Lung (tissue), 12 donors: ENCODE results near the gene AUTS2. TPM values are rescaled to one million over a fixed set of nuclear protein-coding genes. Genes with fewer than 3 reads are reported as not detected.

ENCODE experiments used
- ATAC-seq: fragments of 200-7000 bp; cut with Tn5 transposase; one replicate; pipeline ENCODE4 v1.9.1; 2020; ENCODE audit warnings: moderate number of reproducible peaks; ENCODE audit not compliant: insufficient read depth, low FRiP score
- DNase-seq, 3 donors: peaks; one replicate each; pipeline ENCODE4 v3.0.0-alpha.2; 2013 to 2017
- H3K27ac ChIP-seq, 2 donors: one replicate each; pipeline ENCODE4 v1.5.1; 2013; ENCODE audit warnings: mild to moderate bottlenecking in 2 of 2, moderate library complexity in 2 of 2, control low read depth in 1 of 2, inconsistent platforms in 1 of 2, low read depth in 1 of 2, low read length in 1 of 2
- H3K27me3 ChIP-seq, 3 donors: one replicate each; pipeline ENCODE4 v1.5.1; 2013; ENCODE audit warnings: low read length in 2 of 3; ENCODE audit not compliant: control insufficient read depth in 3 of 3, insufficient read depth in 3 of 3
- H3K36me3 ChIP-seq, 4 donors: one replicate each; pipeline ENCODE4 v1.5.1; 2013; ENCODE audit warnings: low read length in 4 of 4, mild to moderate bottlenecking in 1 of 4, moderate library complexity in 1 of 4; ENCODE audit not compliant: control insufficient read depth in 4 of 4, insufficient read depth in 4 of 4
- H3K4me1 ChIP-seq, 5 donors: one replicate each; pipeline ENCODE4 v1.5.1; 2013; ENCODE audit warnings: low read length in 5 of 5, mild to moderate bottlenecking in 2 of 5, moderate library complexity in 1 of 5; ENCODE audit not compliant: control insufficient read depth in 5 of 5, insufficient read depth in 5 of 5
- H3K4me3 ChIP-seq: one replicate; pipeline ENCODE4 v1.5.1; 2013; ENCODE audit warnings: mild to moderate bottlenecking, control low read depth, moderate library complexity
- H3K9ac ChIP-seq, 2 donors: one replicate each; pipeline ENCODE4 v1.5.1; 2013; ENCODE audit warnings: low read length in 2 of 2, control low read depth in 1 of 2; ENCODE audit not compliant: insufficient read depth in 1 of 2
- H3K9me3 ChIP-seq, 4 donors: one replicate each; pipeline ENCODE4 v1.5.1; 2013; ENCODE audit warnings: low read length in 3 of 4, mild to moderate bottlenecking in 1 of 4, moderate library complexity in 1 of 4; ENCODE audit not compliant: control insufficient read depth in 4 of 4, insufficient read depth in 3 of 4
- CTCF ChIP-seq: IDR thresholded peaks from 2 replicates; pipeline ENCODE4 v1.5.1; 2012; ENCODE audit warnings: mild to moderate bottlenecking; ENCODE audit errors: control extremely low read depth, extremely low read depth
- WGBS, 2 donors: extraction: QIAGEN DNeasy Blood & Tissue Kit; methylation state at CpG; one replicate each; pipeline ENCODE4 v1.1.7; 2013; 5-methylcytosine and 5-hydroxymethylcytosine counted together
- polyA plus RNA-seq, 2 donors: library from polyadenylated mRNA; stranded (reverse); fragments of 200-250 nt; gene quantifications; one replicate each; pipeline ENCODE4 v1.2.1, GENCODE V29; 2013
- total RNA-seq, 2 donors: library from RNA; depleted of rRNA in 1 of 2; stranded (reverse); fragments of >200 nt in 1 of 2; gene quantifications; one replicate each; pipeline ENCODE4 v1.2.1, GENCODE V29; 2014 to 2021
- donor health status: control.
- donor health status: control.
- donor health status: Bipolar disorder and iron deficiency.
- donor health status: healthy.
- donor health status: DM: yes; HTN: yes; CAD: no.

The AUTS2 gene
- total and polyA plus RNA-seq, 4 donors: 11.8 to 115 (median 40.6) TPM

DNA sequence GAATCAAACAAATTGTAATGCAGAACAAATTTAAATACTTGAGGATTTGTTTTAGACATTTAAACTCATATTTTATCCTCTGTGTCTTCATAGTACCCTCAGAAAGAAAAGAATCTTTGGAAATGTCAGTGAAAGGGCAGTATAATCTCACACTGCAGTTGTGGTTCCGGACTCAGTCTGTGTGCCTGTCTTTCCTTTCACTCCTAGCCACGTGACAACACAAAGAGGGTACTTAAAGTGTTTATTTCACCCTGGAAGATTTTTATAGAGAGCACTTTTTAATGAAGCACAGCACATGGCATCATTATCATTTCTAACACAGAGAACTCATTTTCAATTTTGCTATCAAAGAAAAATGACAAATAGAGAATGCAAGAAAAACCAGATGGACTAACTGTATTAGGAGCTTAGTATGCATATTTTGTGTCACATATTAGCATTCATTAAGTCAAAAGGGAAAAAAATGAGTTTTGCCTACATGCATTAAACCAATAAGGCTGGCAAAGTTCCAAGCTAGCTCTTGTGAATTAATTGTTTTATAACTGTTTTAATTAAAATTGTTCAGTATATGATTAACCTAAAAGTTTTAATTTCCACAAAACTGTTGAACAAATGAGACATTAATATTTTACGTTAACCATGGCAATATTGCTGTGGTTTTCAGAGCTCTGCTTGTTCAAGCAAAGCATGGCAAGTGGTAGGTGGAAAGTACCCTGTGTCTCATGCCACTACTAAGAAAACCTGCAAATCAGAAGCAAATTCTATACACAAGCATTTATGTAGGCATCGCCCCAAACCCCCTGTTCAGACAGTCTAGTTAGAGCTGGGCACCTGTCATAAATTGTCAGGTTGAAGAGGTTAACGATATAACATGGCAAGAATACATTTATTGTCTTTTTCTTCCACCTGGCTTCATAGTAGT is 65.9 kb downstream of the AUTS2 start:
- Histone ChIP-seq H3K27ac (no peak overlapping the region), H3K9me3 (no peaks in the 10 kb centered on the region), H3K4me3 (no peak overlapping the region), H3K27me3 (no peaks in the 10 kb centered on the region), H3K4me1 (peaks cover 0 to 8% (median 2%) of the 10 kb centered on the region in 5 donors), H3K36me3 (no peaks in the 10 kb centered on the region), H3K9ac (no peak overlapping the region)
- ATAC-seq (no peak), DNase-seq (no peak)
- no peak for TF ChIP-seq CTCF
- WGBS, 2 donors: 86 to 91% methylated on average over 5 of the region's 5 CpGs

GRCh38 chr7:69665369-69665768 is 67.1 kb downstream of the AUTS2 start:
- Histone ChIP-seq H3K36me3 (no peaks in the 10 kb centered on the region), H3K4me1 (peaks cover 0 to 3% (median 2%) of the 10 kb centered on the region in 5 donors), H3K27ac (no peak overlapping the region), H3K9me3 (no peaks in the 10 kb centered on the region), H3K9ac (no peak overlapping the region), H3K4me3 (no peak overlapping the region), H3K27me3 (no peaks in the 10 kb centered on the region)
- no peak for TF ChIP-seq CTCF
- WGBS, 2 donors: 76 to 78% methylated on average over 2 of the region's 2 CpGs
- DNase-seq (peak in 1 of 3 donors; percentile 62), ATAC-seq (no peak)

DNA sequence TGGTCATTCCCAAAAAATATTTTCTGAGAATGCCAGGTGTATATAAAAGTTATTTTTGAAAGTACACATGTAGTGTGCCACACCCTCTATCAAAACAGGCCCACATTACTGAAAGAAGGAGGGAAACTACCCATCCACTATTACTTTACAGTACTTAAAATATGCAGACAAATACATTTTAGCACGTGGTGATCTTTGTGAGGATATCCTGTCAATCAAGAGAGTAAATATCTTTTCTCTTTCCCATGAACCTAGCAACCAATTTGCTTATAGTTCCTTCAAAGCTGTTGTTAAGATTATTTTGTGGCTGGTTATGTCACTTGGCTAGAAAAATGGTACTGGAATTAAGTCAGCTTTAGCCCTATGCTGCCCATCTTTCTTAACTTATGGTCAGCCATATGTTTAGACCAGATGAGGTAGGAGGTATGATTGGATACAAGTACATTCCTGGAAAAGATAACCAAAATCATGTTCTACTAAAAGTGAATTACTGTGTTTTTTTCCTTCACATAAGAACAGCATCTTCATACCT is 70.1 kb downstream of the AUTS2 start:
- TF ChIP-seq CTCF: no peak
- Histone ChIP-seq H3K4me1 (peaks cover 0 to 5% (median 3%) of the 10 kb centered on the region in 5 donors), H3K9ac (no peak overlapping the region), H3K9me3 (no peaks in the 10 kb centered on the region), H3K27ac (no peak overlapping the region), H3K27me3 (no peaks in the 10 kb centered on the region), H3K4me3 (no peak overlapping the region), H3K36me3 (no peaks in the 10 kb centered on the region)
- ATAC-seq (no peak), DNase-seq (no peak)
- 22 to 27% methylated on average over 1 of the region's 1 CpG for WGBS, 2 donors
